K562 (cell line): ENCODE data around the gene RGS14. TPM values are rescaled to one million over a fixed set of nuclear protein-coding genes. Genes with fewer than 3 reads are reported as not detected.

ENCODE experiments used
- ASH1L ChIP-seq: fragments of 450-650 bp; IDR thresholded peaks from 2 replicates; pipeline ENCODE4 v1.6.1; 2018; ENCODE audit warnings: borderline replicate concordance, mild to moderate bottlenecking, low read depth; ENCODE audit not compliant: partially characterized antibody
- BACH1 ChIP-seq: fragments of 200-800 bp; sonication (Bioruptor generic); IDR thresholded peaks from 2 replicates; pipeline ENCODE4 v1.6.1; 2016; ENCODE audit warnings: missing genetic modification characterization, missing compliant biosample characterization
- CTCFL ChIP-seq: IDR thresholded peaks from 2 replicates; pipeline ENCODE4 v1.6.1; 2011; ENCODE audit warnings: borderline replicate concordance, low read depth, mild to moderate bottlenecking, moderate library complexity, low read length; ENCODE audit not compliant: insufficient read depth, poor library complexity, severe bottlenecking
- E4F1 ChIP-seq: fragments of 250-450 bp; sonication (Bioruptor Pico); IDR thresholded peaks from 2 replicates; pipeline ENCODE4 v1.5.0; 2021; ENCODE audit warnings: mild to moderate bottlenecking, borderline replicate concordance
- LARP7 ChIP-seq: fragments of 450-650 bp; IDR thresholded peaks from 2 replicates; pipeline ENCODE4 v1.6.1; 2016
- MAZ ChIP-seq, 2 experiments: fragments of 450-650 bp in 1 of 2; sonication (generic) in 1 of 2; formaldehyde crosslinking; IDR thresholded peaks in 1 of 2; conservative IDR thresholded peaks in 1 of 2; 2 replicates each; pipeline versions ENCODE4 v1.4.0 to v1.5.0; 2020; ENCODE audit warnings: mild to moderate bottlenecking in 1 of 2, missing genetic modification reagents in 1 of 2
- MBD2 ChIP-seq: sonication (generic); IDR thresholded peaks from 2 replicates; pipeline ENCODE4 v1.6.1; 2016; ENCODE audit warnings: low read depth, borderline replicate concordance
- MYBL2 ChIP-seq, 2 experiments: fragments of 450-650 bp in 1 of 2; sonication (generic) in 1 of 2; formaldehyde crosslinking in 1 of 2; IDR thresholded peaks; 2 replicates each; pipeline versions ENCODE4 v1.6.1 to v1.8.1; 2017 to 2022; ENCODE audit warnings: borderline replicate concordance in 1 of 2, inconsistent platforms in 1 of 2, low read depth in 1 of 2, mild to moderate bottlenecking in 1 of 2, missing genetic modification reagents in 1 of 2, moderate library complexity in 1 of 2
- NFATC3 ChIP-seq: fragments of 450-650 bp; IDR thresholded peaks from 2 replicates; pipeline ENCODE4 v1.6.1; 2017; ENCODE audit warnings: mild to moderate bottlenecking
- PKNOX1 ChIP-seq: fragments of 450-650 bp; IDR thresholded peaks from 2 replicates; pipeline ENCODE4 v1.6.1; 2016
- SMARCB1 ChIP-seq: IDR thresholded peaks from 2 replicates; pipeline ENCODE4 v1.6.1; 2011; ENCODE audit warnings: improper control_type of control experiment, low read depth; ENCODE audit not compliant: insufficient read length
- ZNF12 ChIP-seq: sonication (generic); formaldehyde crosslinking; IDR thresholded peaks from 2 replicates; pipeline ENCODE4 v1.4.0; 2020; ENCODE audit warnings: mild to moderate bottlenecking, missing genetic modification reagents
- ZNF263 ChIP-seq: sonication (generic); formaldehyde crosslinking; IDR thresholded peaks from 2 replicates; pipeline ENCODE4 v1.8.0; 2022; ENCODE audit warnings: mild to moderate bottlenecking, missing genetic modification reagents, borderline replicate concordance
- ZSCAN32 ChIP-seq: fragments of 450-650 bp; formaldehyde crosslinking; IDR thresholded peaks from 2 replicates; pipeline ENCODE4 v1.4.0; 2020; ENCODE audit warnings: mild to moderate bottlenecking, moderate library complexity
- polyA plus RNA-seq, 8 experiments: library from polyadenylated mRNA; depleted of rRNA in 4 of 8; stranded (reverse) in 5 of 8; unstranded in 3 of 8; fragments of >200 nt; fragmentation: Nextera tagmentation in 2 of 8; fragmentation: Illumina TruSeq in 1 of 8; extraction: Ambion mirVana in 2 of 8; extraction: Trizol in 1 of 8; gene quantifications; 2 replicates each; pipeline versions ENCODE4 v1.2.1 to v1.2.3, GENCODE V29; 2011 to 2014; ENCODE audit warnings: inconsistent platforms in 1 of 8, missing spikeins in 1 of 8
- total RNA-seq, 7 experiments: library from RNA; depleted of rRNA in 6 of 7; stranded (reverse); fragments of >200 nt in 6 of 7; fragmentation: Illumina TruSeq in 2 of 7; extraction: Trizol in 2 of 7; gene quantifications; 2 replicates each; pipeline versions ENCODE4 v1.2.1 to v1.2.3, GENCODE V29; 2011 to 2021; ENCODE audit warnings: low replicate concordance in 1 of 7

The RGS14 gene
- total and polyA plus RNA-seq, 9 of the 15 experiments (the other 6 are each of a cell fraction or from before 2014, with no cell fraction given): 0.28 to 75.9 (median 34.5) TPM

- TF ChIP-seq CTCFL: no peak
- TF ChIP-seq ASH1L: no peak
- TF ChIP-seq LARP7: no peak
- TF ChIP-seq NFATC3: no peak
- no peak for TF ChIP-seq ZSCAN32
- TF ChIP-seq MBD2: peak; percentile 63
- peak; percentile 98 for TF ChIP-seq MYBL2 (IDR thresholded peaks at IDR 0.05; ENCODE audit: low read depth)
- TF ChIP-seq MYBL2 (CRISPR knock-in tag; IDR thresholded peaks at IDR 0.05; ENCODE audit: borderline replicate concordance): peak; percentile 95; the same call in 1 of the 2 replicates
- TF ChIP-seq E4F1: no peak
- no peak for TF ChIP-seq ZNF12 (CRISPR knock-in tag)
- no peak for TF ChIP-seq ZNF263 (CRISPR knock-in tag)
- peak; percentile 71 to 94 for TF ChIP-seq MAZ (CRISPR knock-in tag; conservative IDR thresholded peaks at IDR 0.05 in 1 of 2, IDR thresholded peaks at IDR 0.05 in 1 of 2)
- TF ChIP-seq PKNOX1: peak; percentile 46
- TF ChIP-seq BACH1 (tag): no peak
- TF ChIP-seq SMARCB1: no peak
Measured at GRCh38 chr5:177311723-177312648, 45.7 kb upstream of the RGS14 start, which contains the start of gene MXD3 (continued).
